AML-193 (cell line): ENCODE measurements around the gene EHD3.

Experiments used
- DNase-seq, 2 experiments: peaks; one replicate each; lab custom pipeline; 2025; lab: John Stamatoyannopoulos, UW

EHD3 gene

GRCh38 chr2:31213601-31214443 is 20.1 kb upstream of the EHD3 start:
- no peak for DNase-seq

GRCh38 chr2:31214444-31214915 is 19.5 kb upstream of the EHD3 start:
- DNase-seq: no peak

- DNase-seq: no peak
Observed at GRCh38 chr2:31216734-31217133, 17.2 kb upstream of the EHD3 start.

GRCh38 chr2:31217465-31218200 is 16.3 kb upstream of the EHD3 start, which contains the start of gene CAPN14:
CAPN14 (minus strand) TSS chr2:31217515; CDS start chr2:31205447, 12,068 bp downstream.
- DNase-seq: no peak

- no peak for DNase-seq
Observed at GRCh38 chr2:31219131-31219969, 14.6 kb upstream of the EHD3 start.

- DNase-seq: no peak
Observed at GRCh38 chr2:31221544-31221943, 12.4 kb upstream of the EHD3 start.

- no peak for DNase-seq
Observed at GRCh38 chr2:31222071-31222470, 11.9 kb upstream of the EHD3 start.

GRCh38 chr2:31223026-31223425 is 10.9 kb upstream of the EHD3 start:
- DNase-seq: no peak

- DNase-seq: no peak
Observed at GRCh38 chr2:31223749-31224148, 10.2 kb upstream of the EHD3 start.

- no peak for DNase-seq
Observed at GRCh38 chr2:31226266-31226665, 7.7 kb upstream of the EHD3 start.

GRCh38 chr2:31227110-31227509 is 6.8 kb upstream of the EHD3 start:
- no peak for DNase-seq

GRCh38 chr2:31227711-31228125 is 6.2 kb upstream of the EHD3 start:
- no peak for DNase-seq

GRCh38 chr2:31228717-31229116 is 5.2 kb upstream of the EHD3 start:
- DNase-seq: no peak

- no peak for DNase-seq
Observed at GRCh38 chr2:31230751-31231150, 3.2 kb upstream of the EHD3 start.

- no peak for DNase-seq
Observed at GRCh38 chr2:31231571-31232302, 2.2 kb upstream of the EHD3 start.

GRCh38 chr2:31232586-31232985 is 1.4 kb upstream of the EHD3 start:
- no peak for DNase-seq

GRCh38 chr2:31233231-31233630 is 721 bp upstream of the EHD3 start:
- no peak for DNase-seq

- no peak for DNase-seq
Observed at GRCh38 chr2:31234683-31235503, 941 bp downstream of the EHD3 start.

GRCh38 chr2:31235504-31235902 is 1.6 kb downstream of the EHD3 start:
- DNase-seq: no peak

GRCh38 chr2:31236433-31237205 is 2.7 kb downstream of the EHD3 start:
- DNase-seq: no peak
